ENCODE measurements around the gene RAPSN. TPM values are rescaled to one million over a fixed set of nuclear protein-coding genes. Genes with fewer than 3 reads are reported as not detected.

The RAPSN gene
- total RNA-seq, 1 experiment from 2014 or later = 0.17 TPM

DNA sequence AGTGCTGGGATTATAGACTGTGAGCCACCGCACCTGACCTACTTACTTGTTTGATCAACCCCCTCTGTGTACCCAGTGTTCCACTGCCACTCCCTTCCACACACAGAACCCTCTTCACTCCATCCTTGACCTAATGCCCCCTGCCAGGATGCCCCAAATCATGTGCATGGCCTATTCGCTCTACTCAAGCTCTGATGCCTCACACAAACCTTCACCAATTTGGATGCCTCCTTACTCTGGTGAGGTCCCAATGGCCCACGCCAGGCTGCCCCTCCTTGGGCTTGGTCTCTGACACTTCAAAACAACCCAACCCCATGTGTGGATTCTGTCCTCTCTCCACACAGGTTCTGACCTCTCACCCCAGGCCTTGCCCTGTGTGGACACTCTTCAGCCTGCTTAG, 13.2 kb downstream of the RAPSN start:
- no peak for DNase-seq (ENCODE audit: extremely low read depth, low read depth)

- DNase-seq (ENCODE audit: extremely low read depth, low read depth) = no peak
These were observed 14.7 kb downstream of the RAPSN start for GRCh38 chr11:47434011-47434786.

DNA sequence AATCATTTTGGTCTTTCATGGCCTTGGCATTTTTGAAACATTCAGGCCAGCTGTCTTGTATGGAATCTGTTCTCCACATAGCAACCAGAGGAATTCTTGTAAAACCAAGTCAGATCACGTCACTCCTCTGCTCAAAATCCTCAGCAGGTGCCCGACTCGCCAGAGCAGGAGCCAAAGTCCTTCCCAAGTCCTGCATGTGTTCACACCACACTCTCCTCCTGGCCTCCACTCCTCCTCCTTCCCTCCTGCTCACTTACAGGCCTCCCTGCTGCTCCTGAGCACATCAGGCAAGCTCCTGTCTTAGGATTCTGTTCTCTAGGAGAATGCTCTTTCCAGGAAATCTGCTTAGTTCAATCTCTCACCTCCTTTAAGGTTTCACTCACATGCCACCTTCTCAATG, 15.8 kb downstream of the RAPSN start:
- DNase-seq (ENCODE audit: extremely low read depth, low read depth) = no peak

GRCh38 chr11:47431356-47432083, 17.4 kb downstream of the RAPSN start:
- DNase-seq (ENCODE audit: extremely low read depth, low read depth) = no peak

DNA sequence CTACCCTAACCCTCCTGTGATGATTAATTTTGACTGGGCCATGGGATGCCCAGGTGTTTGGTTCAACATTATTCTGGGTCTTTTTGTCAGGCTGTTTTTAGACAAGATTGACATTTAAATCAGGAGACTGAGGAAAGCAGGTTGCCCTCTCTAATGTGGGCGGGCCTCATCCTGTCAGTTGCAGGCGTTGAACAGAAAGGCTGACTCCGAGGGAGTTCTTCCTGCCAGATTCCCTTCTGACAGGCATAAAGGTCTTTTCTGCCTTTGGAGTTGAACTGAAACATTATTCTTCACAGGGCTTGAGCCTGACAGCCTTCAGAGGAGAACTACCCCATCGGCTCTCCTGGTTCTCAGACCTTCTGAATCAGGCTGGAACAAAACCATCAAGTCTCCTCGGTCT, 18.4 kb downstream of the RAPSN start:
- no peak for DNase-seq (ENCODE audit: extremely low read depth, low read depth)

- peak; percentile 95 for DNase-seq (ENCODE audit: extremely low read depth, low read depth)
These were observed 22.6 kb downstream of the RAPSN start, which contains the start of gene PSMC3 for GRCh38 chr11:47426062-47426956. TSS of gene PSMC3 (minus strand) at chr11:47426439. CDS start at chr11:47426279, 160 bp downstream.

GRCh38 chr11:47425611-47426010, 23.3 kb downstream of the RAPSN start:
- DNase-seq (ENCODE audit: extremely low read depth, low read depth) = no peak

- no peak for DNase-seq (ENCODE audit: extremely low read depth, low read depth)
These were observed 30.3 kb downstream of the RAPSN start for GRCh38 chr11:47418454-47419259.

DNA sequence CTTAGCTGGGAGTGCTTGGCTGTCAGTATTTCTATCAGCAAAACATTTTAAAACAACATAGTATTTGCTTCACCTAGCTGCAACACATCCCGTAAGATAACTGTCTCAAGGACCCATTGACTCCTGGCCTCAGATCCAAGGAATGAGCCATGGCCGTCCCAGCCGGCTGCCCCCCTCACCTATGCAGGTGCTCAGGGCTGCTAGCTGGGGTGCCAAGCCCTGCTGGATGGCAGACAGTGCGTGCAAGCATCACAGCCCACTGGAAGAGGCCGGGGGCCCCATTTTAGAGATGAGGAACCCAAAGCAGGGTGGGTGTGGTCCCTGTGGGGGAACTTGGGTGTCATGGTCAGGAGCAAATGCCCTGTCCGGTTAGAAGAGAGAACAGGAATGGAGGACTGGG, 31.2 kb downstream of the RAPSN start:
- DNase-seq (ENCODE audit: extremely low read depth, low read depth) = no peak

DNA sequence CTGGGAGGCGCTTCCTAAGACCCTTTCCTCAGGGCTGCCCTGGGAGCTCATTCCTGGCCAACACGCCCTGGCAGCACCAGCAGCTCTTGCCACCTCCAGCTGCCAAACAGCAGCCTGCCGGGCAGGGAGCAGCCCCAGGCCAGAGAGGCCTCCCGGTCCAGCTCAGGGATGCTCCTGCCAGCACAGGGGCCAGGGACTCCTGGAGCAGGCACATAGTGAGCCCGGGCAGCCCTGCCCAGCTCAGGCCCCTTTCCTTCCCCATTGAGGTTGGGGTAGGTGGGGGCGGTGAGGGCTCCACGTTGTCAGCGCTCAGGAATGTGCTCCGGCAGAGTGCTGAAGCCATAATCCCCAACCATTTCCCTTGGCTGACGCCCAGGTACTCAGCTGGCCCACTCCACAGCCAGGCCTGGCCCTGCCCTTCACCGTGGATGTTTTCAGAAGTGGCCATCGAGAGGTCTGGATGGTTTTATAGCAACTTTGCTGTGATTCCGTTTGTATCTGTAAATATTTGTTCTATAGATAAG, 32.9 kb downstream of the RAPSN start:
- DNase-seq (ENCODE audit: extremely low read depth, low read depth) = no peak

DNA sequence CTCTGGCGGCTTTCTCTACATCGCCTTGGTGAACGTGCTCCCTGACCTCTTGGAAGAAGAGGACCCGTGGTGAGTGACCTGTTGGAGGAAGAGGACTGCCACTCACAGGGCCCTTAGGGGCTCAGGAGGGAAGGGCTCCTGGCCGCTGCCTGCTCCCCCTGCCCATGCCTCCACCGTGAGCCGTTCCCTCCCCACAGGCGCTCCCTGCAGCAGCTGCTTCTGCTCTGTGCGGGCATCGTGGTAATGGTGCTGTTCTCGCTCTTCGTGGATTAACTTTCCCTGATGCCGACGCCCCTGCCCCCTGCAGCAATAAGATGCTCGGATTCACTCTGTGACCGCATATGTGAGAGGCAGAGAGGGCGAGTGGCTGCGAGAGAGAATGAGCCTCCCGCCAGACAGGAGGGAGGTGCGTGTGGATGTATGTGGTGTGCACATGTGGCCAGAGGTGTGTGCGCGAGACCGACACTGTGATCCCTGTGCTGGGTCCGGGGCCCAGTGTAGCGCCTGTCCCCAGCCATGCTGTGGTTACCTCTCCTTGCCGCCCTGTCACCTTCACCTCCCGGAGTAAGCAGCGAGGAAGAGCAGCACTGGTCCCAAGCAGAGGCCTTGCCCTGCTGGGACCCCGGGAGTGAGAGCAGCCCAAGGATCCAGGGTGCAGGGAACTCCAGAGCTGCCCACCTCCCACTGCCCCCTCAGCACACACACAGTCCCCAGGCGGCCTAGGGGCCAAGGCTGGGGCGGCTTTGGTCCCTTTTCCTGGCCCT, 33.7 kb downstream of the RAPSN start:
- DNase-seq (ENCODE audit: extremely low read depth, low read depth) = no peak

DNA sequence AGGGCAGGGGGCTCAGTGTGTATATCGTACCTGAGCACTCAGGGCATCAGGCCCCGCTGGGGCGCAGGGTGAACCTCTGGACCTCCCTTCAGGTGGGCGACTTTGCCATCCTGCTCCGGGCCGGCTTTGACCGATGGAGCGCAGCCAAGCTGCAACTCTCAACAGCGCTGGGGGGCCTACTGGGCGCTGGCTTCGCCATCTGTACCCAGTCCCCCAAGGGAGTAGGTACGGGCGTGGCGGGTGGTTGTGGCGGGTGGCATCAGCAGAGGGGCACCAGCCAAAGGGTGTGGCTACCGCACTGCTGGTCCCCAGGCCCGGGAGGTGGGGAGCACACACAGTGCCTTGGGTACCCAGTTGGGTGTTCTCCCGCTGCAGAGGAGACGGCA, 34.3 kb downstream of the RAPSN start:
- no peak for DNase-seq (ENCODE audit: extremely low read depth, low read depth)

DNA sequence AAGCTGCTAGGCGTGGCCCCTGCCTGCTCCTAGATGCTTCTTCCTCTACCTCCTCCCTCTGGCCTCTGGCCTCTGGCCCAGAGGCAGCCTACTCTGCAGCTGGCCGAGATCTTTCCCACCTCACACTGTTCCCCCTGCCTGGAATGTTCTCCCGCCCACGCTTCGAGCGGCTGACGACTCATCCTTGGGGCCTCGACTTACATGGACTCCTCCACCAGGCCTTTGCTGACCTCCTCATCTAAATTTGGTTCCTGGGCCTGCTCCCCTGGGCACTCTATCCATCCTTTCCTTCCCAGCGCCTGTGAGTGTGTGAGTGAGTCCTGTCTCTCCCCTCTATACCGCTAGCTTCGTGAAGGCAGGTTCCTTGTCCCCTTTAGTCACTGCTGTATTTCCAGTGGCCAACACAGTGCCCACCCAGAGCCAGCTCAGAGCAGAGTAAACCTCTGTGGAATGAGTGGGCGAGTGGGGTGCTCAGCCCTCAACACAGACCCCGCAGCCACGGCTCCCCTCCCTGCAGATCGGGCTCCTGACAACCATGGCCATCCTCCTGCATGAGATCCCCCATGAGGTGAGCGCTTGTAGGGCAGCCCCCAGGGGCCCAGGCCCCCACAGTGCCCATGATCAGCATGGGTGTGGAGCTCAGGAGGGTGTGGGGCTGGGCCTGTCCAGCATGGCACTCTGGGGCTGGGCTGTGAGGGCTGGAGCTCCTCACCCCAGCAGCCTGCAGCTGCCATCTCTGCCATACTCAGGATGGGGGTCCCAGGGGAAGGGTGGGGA, 34.8 kb downstream of the RAPSN start:
- no peak for DNase-seq (ENCODE audit: extremely low read depth, low read depth)

- no peak for DNase-seq (ENCODE audit: extremely low read depth, low read depth)
These were observed 35.6 kb downstream of the RAPSN start for GRCh38 chr11:47413351-47413750.

DNA sequence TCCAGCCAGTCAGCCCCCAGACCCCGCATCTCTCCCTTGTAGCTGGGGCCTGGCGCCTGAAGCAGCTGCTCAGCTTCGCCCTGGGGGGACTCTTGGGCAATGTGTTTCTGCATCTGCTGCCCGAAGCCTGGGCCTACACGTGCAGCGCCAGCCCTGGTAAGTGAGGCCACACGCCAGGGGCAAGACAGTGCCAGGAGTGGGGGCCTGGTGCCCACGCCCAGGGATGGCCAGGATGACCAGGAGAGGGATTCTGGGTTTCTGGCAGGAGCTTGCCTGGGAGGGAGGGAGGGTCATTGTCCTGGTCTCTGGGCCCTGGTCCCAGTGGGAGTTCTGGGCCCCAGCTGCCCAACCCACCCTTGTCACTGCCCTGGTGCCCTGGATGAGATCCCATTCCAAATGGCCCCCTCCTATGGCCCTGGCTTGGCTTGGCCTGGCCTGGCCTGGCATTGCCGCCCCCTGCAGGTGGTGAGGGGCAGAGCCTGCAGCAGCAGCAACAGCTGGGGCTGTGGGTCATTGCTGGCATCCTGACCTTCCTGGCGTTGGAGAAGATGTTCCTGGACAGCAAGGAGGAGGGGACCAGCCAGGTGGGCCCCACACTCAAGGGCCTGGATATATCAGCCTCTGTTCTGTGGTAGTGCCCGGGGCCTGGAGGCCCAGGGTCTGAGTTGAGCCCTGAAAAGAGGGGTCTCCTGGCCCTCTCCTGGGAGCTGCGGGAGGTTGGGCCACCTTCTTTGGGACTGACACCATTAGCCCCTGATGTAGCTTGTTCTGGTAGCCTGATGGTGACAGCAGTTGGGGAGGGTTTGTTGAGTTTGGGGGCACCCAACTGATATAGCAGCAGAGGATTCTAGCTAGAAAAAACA, 36.8 kb downstream of the RAPSN start:
- no peak for DNase-seq (ENCODE audit: extremely low read depth, low read depth)

DNA sequence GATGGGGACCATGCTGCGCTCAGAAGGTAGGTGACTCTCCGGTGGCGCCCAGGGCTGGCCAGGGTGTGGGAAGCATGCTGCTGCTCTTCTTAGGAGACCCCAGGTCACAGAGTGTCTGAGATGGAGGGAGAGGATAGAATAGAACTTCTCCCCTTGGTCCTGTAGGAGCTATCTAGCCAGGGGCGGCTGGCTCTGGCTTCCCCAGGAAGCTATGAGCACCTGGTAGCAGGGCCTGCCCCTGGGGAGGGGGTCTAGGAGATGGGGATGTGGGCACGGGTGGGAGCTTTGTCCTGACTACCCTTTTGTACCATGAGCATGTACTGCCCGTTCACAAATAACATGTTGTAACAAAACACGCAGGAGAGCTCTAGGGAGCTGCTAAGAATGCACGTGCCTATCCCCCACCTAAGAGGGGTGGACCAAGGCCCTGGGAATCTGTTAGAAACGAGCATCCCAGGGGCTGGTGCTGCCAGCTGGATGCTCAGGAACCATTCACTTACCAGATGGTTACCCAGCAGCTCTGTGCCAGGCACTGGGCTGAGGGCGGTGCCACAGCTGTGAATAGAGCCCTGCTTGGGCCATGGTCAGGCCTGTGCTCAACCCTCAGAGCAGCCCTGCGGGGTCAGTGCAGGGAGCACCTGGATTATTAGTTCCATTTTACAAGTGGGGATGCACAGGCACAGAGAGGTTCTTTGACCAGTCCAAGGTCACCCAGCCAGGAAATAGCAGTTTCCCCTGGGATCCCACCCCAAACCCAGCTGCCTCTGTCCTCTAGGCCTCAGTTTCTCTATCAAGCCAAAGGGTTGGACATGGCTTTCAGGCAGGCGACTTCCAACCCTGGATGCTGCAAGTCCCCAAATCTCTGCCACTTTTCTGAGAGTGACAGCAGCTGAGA, 38.3 kb downstream of the RAPSN start:
- DNase-seq (ENCODE audit: extremely low read depth, low read depth) = no peak

Data from NCI-H460 (cell line).